SK-MEL-5 (cell line): Measurements from ENCODE around the gene DDO. TPM values are rescaled to one million over a fixed set of nuclear protein-coding genes. Genes with fewer than 3 reads are reported as not detected.
"Not testable (repeated sequence)": the region's sequence is repeated elsewhere in the genome, so short reads cannot be mapped to it uniquely, and the experiment has no call there.

Experiments
- DNase-seq: peaks from one replicate; pipeline ENCODE4 v3.0.0-alpha.2; 2016; ENCODE audit warnings: low read depth, low spot score
- in situ Hi-C: cut with HindIII; loops from 2 replicates; pipeline ENCODE4 v1.10.0; 2016; ENCODE audit warnings: low sequenced_read_pairs, high pct_unique_total_duplicates, low pct_unique_long_range_greater_than_20kb
- total RNA-seq: library from RNA; depleted of rRNA; stranded (reverse); fragments of >200 nt; shearing (Covaris generic); gene quantifications from 2 replicates; pipeline ENCODE4 v1.2.3, GENCODE V29; 2014; rRNA removed

Gene DDO
- total RNA-seq, 1 experiment from 2014 or later = 1.7 TPM

DNA sequence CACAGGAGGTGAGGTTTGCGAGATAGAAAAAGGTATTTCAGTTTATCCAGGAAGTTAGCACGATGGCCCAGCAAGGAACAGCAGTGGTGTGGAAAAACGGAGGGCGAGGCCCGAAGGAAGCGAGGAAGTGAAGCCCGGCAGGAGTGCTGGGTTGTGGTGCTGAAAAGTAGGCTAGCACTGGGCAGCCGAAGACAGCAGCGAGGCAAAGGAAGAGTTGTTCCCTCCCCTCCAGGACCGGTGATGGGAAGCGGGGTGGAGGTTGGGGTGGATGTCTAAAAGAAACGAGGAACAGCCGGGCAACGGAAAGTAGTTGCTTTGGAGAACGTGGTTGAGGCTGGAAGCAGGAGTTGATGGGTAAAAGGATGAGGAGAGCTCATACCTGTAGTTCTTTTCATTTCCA is 58.6 kb downstream of the DDO start:
- no peak for DNase-seq
- in situ Hi-C loops = no loop called here

DNA sequence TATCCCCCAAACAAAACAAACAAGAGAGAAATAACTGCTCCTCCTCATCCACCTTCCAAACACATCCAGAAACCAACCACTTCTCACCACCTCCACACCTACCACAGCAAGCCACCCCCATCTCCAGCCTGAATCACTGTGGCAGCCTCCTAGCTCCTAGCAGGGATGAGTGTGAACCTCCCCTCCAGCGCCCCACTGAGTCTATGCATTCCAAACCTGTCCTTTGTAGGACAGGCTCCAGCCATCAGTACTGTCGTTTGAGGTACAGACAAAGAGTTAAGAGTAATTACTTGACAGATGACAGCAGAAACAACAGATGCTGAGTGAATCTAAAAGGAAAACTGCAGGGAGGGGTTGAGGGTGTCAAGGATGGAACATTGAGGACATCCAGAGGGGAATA is 59.6 kb downstream of the DDO start:
- in situ Hi-C loops = no loop called here
- no peak for DNase-seq

- no peak for DNase-seq
- in situ Hi-C loops = no loop called here
Observed at GRCh38 chr6:110355022-110355421, 60.4 kb downstream of the DDO start.

DNA sequence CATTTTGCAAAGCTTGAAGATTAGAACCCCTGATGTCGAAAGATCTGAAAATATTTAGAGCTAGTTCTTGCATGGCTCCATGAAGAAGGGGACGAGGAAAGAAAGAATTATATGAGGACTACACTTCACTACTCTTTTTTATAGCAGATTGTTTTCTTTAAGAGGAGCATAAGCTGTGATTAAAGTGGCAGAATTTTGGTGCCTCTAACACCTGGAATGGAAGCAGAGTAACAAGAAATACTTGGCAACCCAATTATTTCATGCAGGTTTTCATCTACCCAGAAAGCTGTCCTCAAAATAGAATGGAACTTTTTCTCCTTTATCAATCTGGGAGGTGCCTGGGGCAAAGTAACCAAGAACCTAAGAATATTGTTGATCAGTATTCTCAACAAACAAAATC is 61.2 kb downstream of the DDO start:
- DNase-seq = no peak
- in situ Hi-C loops = no loop called here

- in situ Hi-C loops = no loop called here
- DNase-seq = no peak
Observed at GRCh38 chr6:110353457-110354001, 61.8 kb downstream of the DDO start.

DNA sequence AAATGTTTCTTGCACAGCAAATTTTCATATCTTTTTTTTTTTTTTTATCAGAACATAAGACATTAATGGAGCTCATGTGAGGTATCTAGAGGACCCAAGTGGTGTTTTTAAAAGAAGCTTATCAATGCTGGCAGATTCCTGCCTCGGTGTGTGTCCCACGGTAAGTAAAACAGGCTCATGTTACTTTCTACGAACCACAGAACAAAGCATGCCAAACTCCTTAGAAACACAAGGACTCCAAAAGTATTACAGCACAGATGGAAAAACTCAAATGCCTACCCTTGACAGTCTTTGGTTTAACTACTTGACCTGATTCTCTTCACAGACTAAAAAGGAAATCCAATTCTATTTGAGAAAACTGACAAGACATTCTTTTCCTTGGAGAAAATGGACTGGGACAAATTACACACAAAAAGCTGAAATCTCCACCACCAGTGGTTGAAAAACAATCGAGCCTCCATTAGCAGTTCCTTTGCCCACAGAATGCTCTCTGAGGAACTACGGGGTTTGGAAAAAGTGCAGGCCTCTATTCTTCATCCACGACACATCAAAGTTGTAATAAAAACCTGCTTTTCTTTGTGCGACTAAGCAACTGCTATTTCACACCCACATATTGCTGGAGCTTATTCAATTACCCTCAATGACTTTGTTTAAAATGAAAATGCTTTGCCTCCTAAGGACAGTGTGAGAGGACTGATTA is 62.7 kb downstream of the DDO start:
- no peak for DNase-seq
- in situ Hi-C loops = no loop called here

DNA sequence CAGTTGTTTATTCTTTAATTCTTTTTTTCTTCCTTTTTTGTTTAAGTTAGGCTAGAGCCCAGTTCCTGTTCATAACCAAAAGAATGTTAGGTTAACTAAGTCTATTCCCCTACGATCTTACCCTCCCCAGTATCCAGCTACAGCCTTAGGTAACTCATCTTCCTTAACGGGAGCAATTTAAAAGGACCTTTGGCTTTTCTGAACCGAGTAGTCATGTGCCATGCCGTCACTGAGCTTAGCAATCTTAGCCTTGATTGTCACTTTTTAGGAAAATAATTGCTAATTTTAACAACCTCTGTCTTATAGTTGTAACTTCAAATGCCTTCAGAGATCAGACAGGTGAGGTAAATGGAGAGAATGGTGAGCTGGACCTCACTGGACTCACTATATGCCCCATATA is 63.4 kb downstream of the DDO start:
- DNase-seq = no peak
- in situ Hi-C loops = no loop called here

DNA sequence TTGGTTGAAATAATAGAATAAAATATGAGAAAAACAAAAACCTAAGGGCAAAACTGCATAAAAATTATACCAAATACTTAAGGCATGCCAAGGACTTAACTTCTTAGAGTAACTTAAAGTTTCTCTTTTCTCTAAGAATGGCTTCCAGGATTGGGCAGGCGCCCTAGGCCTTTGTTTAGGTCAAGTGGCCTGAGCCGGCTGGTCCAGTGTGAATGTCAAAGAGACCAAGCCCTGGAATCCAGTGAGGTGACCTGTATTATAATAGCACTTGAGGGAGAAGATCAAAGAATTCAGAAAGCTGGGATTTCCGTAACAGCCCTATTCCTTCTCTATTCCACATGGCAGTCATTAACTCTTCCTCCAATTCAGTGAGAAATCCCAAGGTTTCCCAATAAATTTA is 63.8 kb downstream of the DDO start:
- in situ Hi-C loops = no loop called here

GRCh38 chr6:110350593-110350992 is 64.8 kb downstream of the DDO start:
- in situ Hi-C loops, DNase-seq: not testable (repeated sequence)

More for the DNA sequence above, 63.8 kb downstream of the DDO start:
- no peak for DNase-seq

DNA sequence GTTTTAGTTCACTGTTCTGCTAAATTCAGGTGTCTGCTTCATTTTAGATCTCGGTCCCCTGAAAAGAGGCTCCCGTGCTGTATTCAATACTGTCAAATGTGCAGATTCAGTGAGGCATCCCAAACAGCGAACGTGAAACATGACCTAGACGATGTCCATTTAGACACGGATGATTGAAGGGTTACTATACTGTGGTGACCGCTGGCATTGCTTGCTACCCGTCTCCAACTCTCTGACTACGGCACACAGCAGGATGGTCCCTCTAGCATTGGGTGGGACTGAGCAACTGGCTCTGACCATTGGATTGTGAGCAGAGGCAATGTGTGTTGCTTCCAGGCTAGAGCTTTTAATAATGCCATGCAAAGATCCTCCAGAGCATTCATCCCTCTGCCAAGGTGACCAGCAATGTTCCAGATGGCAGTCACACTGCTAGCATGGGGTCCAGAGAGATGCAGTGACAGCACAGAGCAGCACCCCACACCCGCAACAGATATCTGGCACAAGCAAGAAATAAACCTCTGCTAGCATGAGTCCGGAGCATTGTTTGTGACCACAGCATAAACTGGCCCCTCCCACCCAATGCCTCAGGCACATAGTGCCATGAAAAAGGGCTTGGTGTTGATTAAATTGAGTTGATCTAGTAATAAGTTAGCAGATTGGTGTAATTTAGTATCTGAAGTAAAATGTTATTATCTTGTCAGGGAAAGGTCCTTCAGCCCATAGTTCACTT is 66.2 kb downstream of the DDO start:
- in situ Hi-C loops = no loop called here
- no peak for DNase-seq

DNA sequence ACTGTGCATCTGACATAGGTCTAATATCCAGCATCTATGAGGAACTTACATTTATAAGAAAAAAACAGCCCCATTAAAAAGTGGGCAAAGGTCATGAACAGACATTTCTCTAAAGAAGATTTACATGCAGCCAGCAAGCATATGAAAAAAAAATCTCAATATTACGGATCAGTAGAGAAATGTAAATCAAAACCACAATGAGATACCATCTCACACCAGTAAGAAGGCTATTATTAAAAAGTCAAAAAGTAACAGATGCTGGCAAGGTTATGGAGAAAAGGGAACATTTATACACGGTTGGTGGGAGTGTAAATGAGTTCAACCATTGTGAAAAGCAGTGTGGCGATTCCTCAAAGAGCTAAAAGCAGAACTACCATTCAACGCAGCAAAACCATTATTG is 70.3 kb downstream of the DDO start:
- in situ Hi-C loops = no loop called here
- DNase-seq = no peak

DNA sequence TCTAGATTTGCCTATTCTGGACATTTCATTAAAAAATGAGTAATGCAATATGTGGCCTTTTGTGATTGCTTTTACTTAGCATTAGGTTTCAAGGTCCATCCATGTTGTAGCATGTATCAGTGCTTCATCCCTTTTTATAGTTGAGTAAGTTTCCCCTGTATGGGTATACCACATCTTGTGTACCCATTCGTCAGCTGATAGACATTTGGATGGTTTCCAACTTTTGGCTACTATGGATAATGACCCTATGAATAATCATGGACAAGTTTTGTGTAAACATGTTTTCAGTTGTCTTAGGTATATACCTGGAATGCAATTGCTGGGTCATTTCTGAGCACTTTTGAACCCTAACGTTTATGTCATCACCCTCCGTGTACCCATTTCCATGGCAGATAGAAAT is 72.6 kb downstream of the DDO start:
- in situ Hi-C loops = no loop called here
- no peak for DNase-seq

Other genes with a start within 250 kb of the DDO start
- gene WASF1, start 235.9 kb downstream of the DDO start, total RNA-seq = 3.7 and 5.0 TPM in 2 replicates
- 19.5 and 19.9 TPM in 2 replicates for gene CDC40, start 235.1 kb downstream of the DDO start, total RNA-seq
- not detected in 2 replicates for gene METTL24, start 57.2 kb downstream of the DDO start, total RNA-seq
- not detected in 2 replicates for gene SLC22A16, start 61.0 kb upstream of the DDO start, total RNA-seq